Small intestine (tissue), 7 donors: ENCODE data around the gene ST7. TPM values are rescaled to one million over a fixed set of nuclear protein-coding genes. Genes with fewer than 3 reads are reported as not detected.
"Not testable (repeated sequence)": the region's sequence is repeated elsewhere in the genome, so short reads cannot be mapped to it uniquely, and the experiment has no call there.

ENCODE experiments used
- DNase-seq, 2 donors: peaks; one replicate each; pipeline versions ENCODE4 v3.0.0 to v3.0.0-alpha.2; 2013
- FAIRE-seq: peaks from 2 replicates; lab custom pipeline; 2012; peaks lifted over from hg19 to GRCh38; lab: Jason Lieb, UNC
- H3K27ac ChIP-seq, 3 donors: one replicate each; pipeline ENCODE4 v1.5.1; 2013; ENCODE audit warnings: low read length in 2 of 3, mild to moderate bottlenecking in 2 of 3, control low read depth in 1 of 3, inconsistent platforms in 1 of 3, low read depth in 1 of 3, moderate library complexity in 1 of 3
- H3K27me3 ChIP-seq, 3 donors: one replicate each; pipeline ENCODE4 v1.6.1; 2013; ENCODE audit warnings: low read length in 3 of 3, inconsistent platforms in 1 of 3; ENCODE audit not compliant: control insufficient read depth in 3 of 3, insufficient read depth in 3 of 3
- H3K36me3 ChIP-seq, 3 donors: one replicate each; pipeline ENCODE4 v1.6.1; 2013; ENCODE audit warnings: low read length in 3 of 3, inconsistent platforms in 1 of 3, low read depth in 1 of 3, mild to moderate bottlenecking in 1 of 3, moderate library complexity in 1 of 3; ENCODE audit not compliant: control insufficient read depth in 3 of 3, insufficient read depth in 2 of 3
- H3K4me1 ChIP-seq, 3 donors: one replicate each; pipeline ENCODE4 v1.6.1; 2013; ENCODE audit warnings: low read length in 2 of 3, inconsistent platforms in 1 of 3, low read depth in 1 of 3, mild to moderate bottlenecking in 1 of 3, moderate library complexity in 1 of 3; ENCODE audit not compliant: control insufficient read depth in 3 of 3, insufficient read depth in 2 of 3
- H3K4me3 ChIP-seq, 3 donors: one replicate each; pipeline ENCODE4 v1.5.1; 2013; ENCODE audit warnings: low read length in 3 of 3, control low read depth in 1 of 3, inconsistent platforms in 1 of 3, low read depth in 1 of 3, mild to moderate bottlenecking in 1 of 3, moderate library complexity in 1 of 3
- H3K9me3 ChIP-seq, 2 donors: one replicate each; pipeline ENCODE4 v1.6.1; 2013; ENCODE audit warnings: low read depth in 1 of 2, low read length in 1 of 2; ENCODE audit not compliant: control insufficient read depth in 2 of 2, insufficient read depth in 1 of 2
- WGBS, 3 donors: extraction: QIAGEN DNeasy Blood & Tissue Kit; methylation state at CpG; one replicate each; pipeline ENCODE4 v1.1.7; 2013; 5-methylcytosine and 5-hydroxymethylcytosine counted together
- polyA plus RNA-seq, 4 donors: library from polyadenylated mRNA; stranded (reverse) in 3 of 4; unstranded in 1 of 4; fragments of 200-250 nt in 3 of 4; fragments of 120-200 nt in 1 of 4; gene quantifications; one replicate each; pipeline versions ENCODE4 v1.2.1 to v1.2.3, GENCODE V29; 2013
- donor health status: healthy with polysubstance abuse.
- donor health status: control.
- donor health status: control.
- donor health status: Bipolar disorder and iron deficiency.
- donor health status: healthy.

Gene ST7
- polyA plus RNA-seq, 4 donors = 8.3 to 27.7 (median 13.0) TPM

DNA sequence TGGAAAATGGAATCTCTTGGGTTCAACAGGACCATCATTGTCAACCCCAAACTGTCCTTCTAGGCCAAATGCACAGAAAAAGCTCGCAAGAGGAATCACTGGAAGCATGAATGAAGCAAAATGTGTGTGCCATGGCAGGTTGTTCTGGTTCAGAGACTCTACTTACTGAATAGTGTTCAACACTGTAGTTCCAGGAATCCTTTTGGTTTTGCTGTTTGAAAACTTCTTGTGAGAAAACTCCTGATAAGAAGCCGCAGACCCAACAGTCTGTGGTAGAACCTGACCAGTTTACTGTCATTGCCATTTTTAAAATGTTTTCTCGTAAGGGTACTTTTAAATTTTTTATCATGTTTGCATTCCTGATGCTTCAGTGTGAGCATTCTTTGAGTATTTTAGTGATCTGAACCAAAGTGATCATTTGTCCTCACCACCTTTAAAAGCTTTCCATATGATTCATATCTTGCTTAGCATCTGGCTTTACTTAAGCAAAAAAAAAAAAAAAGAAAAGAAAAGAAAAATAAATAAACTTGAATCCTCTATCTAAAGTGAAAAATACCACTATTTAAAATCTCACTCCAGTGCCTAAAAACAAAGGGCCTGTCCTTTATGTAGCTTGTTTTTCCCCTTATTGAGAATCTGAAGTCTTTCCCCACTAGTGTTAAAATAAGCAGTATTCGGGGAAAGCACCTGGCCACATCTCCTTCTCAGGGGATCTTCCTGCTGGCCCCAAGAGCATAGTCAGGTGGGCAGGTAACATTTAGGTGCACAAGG lies 277.2 kb downstream of the ST7 start:
- no peaks in the 10 kb centered on the region for H3K4me1 ChIP-seq
- no peak overlapping the region for H3K27ac ChIP-seq
- H3K27me3 ChIP-seq = no peaks in the 10 kb centered on the region
- WGBS, 3 donors = 88 to 97% (median 89%) methylated on average over 4 of the region's 4 CpGs
- FAIRE-seq (no peak), DNase-seq (no peak)
- no peak overlapping the region for H3K4me3 ChIP-seq
- H3K36me3 ChIP-seq = peaks cover 0 to 10% (median 3%) of the 10 kb centered on the region in 3 donors
- peaks cover 0 to 8% of the 10 kb centered on the region in 2 donors for H3K9me3 ChIP-seq

GRCh38 chr7:117231047-117231359 lies 277.7 kb downstream of the ST7 start:
- H3K27me3 ChIP-seq = no peaks in the 10 kb centered on the region
- no peak for FAIRE-seq
- no peaks in the 10 kb centered on the region for H3K4me1 ChIP-seq
- no peak for DNase-seq
- peaks cover 0 to 8% of the 10 kb centered on the region in 2 donors for H3K9me3 ChIP-seq
- 91 to 93% (median 91%) methylated on average over 3 of the region's 3 CpGs for WGBS, 3 donors
- no peak overlapping the region for H3K27ac ChIP-seq
- peaks cover 0 to 8% (median 3%) of the 10 kb centered on the region in 3 donors for H3K36me3 ChIP-seq
- no peak overlapping the region for H3K4me3 ChIP-seq

- H3K36me3 ChIP-seq = no peaks in the 10 kb centered on the region
- peaks cover 0 to 5% of the 10 kb centered on the region in 2 donors for H3K9me3 ChIP-seq
- DNase-seq = no peak
- H3K4me1 ChIP-seq = no peaks in the 10 kb centered on the region
- 72 to 78% (median 77%) methylated on average over 5 of the region's 5 CpGs for WGBS, 3 donors
- peaks cover 0 to 3% (median 2%) of the 10 kb centered on the region in 3 donors for H3K27me3 ChIP-seq
- no peak for FAIRE-seq
- H3K4me3 ChIP-seq = no peak overlapping the region
- H3K27ac ChIP-seq = no peak overlapping the region
Measured at GRCh38 chr7:117237646-117238045, 284.3 kb downstream of the ST7 start.

DNA sequence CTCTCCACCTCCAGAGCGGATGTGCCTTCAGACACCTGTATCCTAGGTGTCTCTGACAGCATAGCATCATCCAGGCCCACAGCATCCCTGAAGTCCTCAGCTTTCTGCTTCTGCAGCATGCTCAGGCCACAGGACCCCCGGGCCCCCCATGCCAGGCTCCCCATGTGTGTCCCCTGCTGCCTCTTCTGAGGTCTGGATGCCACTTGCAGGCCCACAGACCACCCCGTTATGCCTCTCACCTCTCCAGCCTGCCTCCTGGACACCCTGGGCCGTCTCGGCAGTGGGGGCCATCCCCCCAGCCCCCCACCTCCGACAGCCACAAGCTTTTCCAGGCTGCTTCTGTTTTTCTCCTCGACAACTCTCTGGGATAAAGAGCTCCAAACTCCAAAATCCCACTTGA lies 285.2 kb downstream of the ST7 start:
- H3K4me3 ChIP-seq = no peak overlapping the region
- H3K4me1 ChIP-seq = no peaks in the 10 kb centered on the region
- peaks cover 0 to 3% of the 10 kb centered on the region in 2 donors for H3K9me3 ChIP-seq
- H3K27me3 ChIP-seq = peaks cover 0 to 5% (median 2%) of the 10 kb centered on the region in 3 donors
- H3K27ac ChIP-seq = no peak overlapping the region
- no peaks in the 10 kb centered on the region for H3K36me3 ChIP-seq
- WGBS, 3 donors = 74 to 87% (median 74%) methylated on average over 7 of the region's 7 CpGs
- DNase-seq = no peak
- FAIRE-seq = no peak

DNA sequence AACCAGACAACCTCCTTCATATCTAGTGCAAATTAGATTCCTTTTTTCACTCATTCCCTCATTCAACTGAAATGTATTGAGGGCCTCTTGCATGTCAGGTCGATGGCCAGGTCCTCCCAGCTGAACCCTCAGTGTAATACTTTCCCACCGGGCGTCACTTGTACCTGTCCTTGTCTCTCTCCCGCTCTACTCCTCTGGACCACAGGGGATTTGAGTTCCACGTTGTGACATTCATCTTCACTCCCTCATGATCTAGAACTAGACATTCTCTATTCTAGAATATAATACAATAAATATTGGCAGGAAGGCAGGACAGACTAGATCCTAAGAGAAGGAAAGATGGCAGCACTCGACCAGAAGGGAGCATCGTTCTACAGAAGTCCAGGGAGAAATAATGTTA lies 285.6 kb downstream of the ST7 start:
- Histone ChIP-seq H3K36me3 (no peaks in the 10 kb centered on the region), H3K4me3 (no peak overlapping the region), H3K4me1 (no peaks in the 10 kb centered on the region), H3K27me3 (peaks cover 0 to 5% (median 2%) of the 10 kb centered on the region in 3 donors), H3K27ac (no peak overlapping the region), H3K9me3 (peaks cover 0 to 2% of the 10 kb centered on the region in 2 donors)
- FAIRE-seq (no peak), DNase-seq (no peak)
- 74 to 89% (median 74%) methylated on average over 7 of the region's 7 CpGs for WGBS, 3 donors

DNA sequence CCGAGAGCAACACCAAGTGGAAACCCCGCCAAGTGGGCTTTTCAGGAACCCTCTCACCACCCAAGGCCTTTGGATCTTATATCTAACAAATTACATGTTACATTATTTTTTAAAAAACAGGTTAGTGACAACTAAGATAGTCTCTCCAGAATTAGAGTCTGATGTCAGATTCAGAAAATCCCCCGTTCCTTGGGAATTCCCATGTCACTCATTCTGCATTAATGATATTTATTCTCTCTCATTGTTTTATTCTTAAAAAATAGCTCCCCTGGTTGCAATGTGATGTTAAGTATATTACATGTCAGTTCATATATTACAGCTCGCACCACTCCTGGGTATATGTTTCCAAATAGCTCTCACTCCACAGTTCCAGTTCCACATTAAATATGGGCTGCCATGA lies 287.8 kb downstream of the ST7 start:
- Histone ChIP-seq H3K27me3 (peaks cover 0 to 5% (median 2%) of the 10 kb centered on the region in 3 donors), H3K36me3 (no peaks in the 10 kb centered on the region), H3K27ac (no peak overlapping the region), H3K9me3 (no peaks in the 10 kb centered on the region), H3K4me1 (no peaks in the 10 kb centered on the region), H3K4me3 (no peak overlapping the region)
- DNase-seq (no peak), FAIRE-seq (no peak)
- 87 to 92% (median 88%) methylated on average over 4 of the region's 4 CpGs for WGBS, 3 donors

DNA sequence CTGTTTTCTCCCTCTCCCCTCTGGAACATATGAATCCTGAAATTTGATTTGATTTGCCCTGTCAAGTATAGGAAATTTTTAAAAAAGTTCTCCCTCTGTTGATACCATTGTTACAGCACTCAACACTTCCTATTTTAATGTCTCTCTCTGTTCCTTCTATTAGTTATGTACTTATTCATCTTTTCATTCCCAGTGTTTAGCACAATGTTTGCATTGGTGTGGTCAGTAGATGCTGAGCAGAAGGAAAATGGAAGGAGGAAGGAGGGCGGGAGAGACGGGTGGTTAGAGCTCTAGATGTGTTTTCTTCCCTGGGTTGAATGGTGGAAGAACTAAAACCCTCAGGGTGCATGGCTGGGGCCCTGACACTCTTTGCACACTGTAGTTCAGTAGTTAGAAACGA lies 290.1 kb downstream of the ST7 start:
- DNase-seq (no peak), FAIRE-seq (no peak)
- Histone ChIP-seq H3K36me3 (no peaks in the 10 kb centered on the region), H3K27me3 (peaks cover 0 to 5% (median 2%) of the 10 kb centered on the region in 3 donors), H3K27ac (no peak overlapping the region), H3K9me3 (no peaks in the 10 kb centered on the region), H3K4me1 (no peaks in the 10 kb centered on the region), H3K4me3 (no peak overlapping the region)
- 55 to 70% (median 65%) methylated on average over 3 of the region's 3 CpGs for WGBS, 3 donors

DNA sequence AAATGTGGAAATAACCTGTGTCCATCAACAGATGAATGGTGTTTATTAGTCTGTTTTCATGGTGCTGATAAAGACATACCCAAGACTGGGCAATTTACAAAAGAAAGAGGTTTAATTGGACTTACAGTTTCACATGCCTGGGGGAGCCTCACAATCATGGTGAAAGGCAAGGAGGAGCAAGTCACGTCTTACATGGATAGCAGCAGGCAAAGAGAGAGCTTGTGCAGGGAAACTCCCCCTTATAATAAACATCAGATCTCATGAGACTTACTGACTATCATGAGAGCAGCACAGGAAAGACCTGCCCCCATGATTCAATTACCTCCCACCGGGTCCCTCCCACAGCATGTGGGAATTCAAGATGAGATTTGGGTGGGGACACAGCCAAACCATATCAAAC lies 292.4 kb downstream of the ST7 start:
- H3K27me3 ChIP-seq, FAIRE-seq, DNase-seq, H3K4me1 ChIP-seq, H3K9me3 ChIP-seq, H3K27ac ChIP-seq, H3K4me3 ChIP-seq, H3K36me3 ChIP-seq: not testable (repeated sequence)
- WGBS, 3 donors = 81 to 90% (median 83%) methylated on average over 2 of the region's 2 CpGs

DNA sequence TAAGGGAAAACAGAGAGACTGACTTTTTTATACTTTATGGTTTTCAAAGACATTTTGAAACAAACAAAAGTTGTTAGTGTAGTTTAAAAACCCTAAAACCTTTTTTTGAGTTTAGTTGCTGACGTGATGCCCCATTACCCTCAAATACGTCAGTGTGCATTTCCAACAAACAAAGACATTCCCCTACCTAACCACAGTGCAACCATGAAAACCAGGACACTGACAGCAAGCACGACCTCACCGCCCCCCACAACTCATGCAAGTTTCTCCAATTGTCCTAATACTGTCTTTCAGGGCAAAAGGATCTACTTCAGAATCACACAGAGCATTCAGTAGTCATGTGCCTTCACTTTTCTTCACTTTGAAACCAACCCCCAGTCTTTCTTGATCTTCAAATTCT lies 294.5 kb downstream of the ST7 start:
- 71 to 75% (median 75%) methylated on average over 4 of the region's 4 CpGs for WGBS, 3 donors
- DNase-seq (no peak), FAIRE-seq (no peak)
- H3K27ac ChIP-seq = no peak overlapping the region
- H3K4me3 ChIP-seq = no peak overlapping the region
- no peaks in the 10 kb centered on the region for H3K36me3 ChIP-seq
- no peaks in the 10 kb centered on the region for H3K4me1 ChIP-seq
- H3K27me3 ChIP-seq = peaks cover 0 to under 1% (median 0%) of the 10 kb centered on the region in 3 donors
- H3K9me3 ChIP-seq = no peaks in the 10 kb centered on the region
